Stimulated activated CD8-positive, alpha-beta memory T cell treated with anti-CD3 and anti-CD28 coated beads, Interleukin-7, amount 100 ng/mL, for 48 hours (primary cell): ENCODE data around the gene CRAMP1.
"Not testable (repeated sequence)": the region's sequence is repeated elsewhere in the genome, so short reads cannot be mapped to it uniquely, and the experiment has no call there.

Experiments used
- DNase-seq, 2 donors: peaks; one replicate each; pipeline ENCODE4 v3.0.0-alpha.2; 2020; ENCODE audit warnings: low read depth in 1 of 2; ENCODE audit errors: extremely low read depth in 1 of 2

Gene CRAMP1

GRCh38 chr16:1612320-1613111 is at the start of gene CRAMP1:
Gene CRAMP1, plus strand, starts transcription at chr16:1612360. Its CDS starts 2,280 bp downstream, at chr16:1614640.
- peak in 1 of 2 donors; percentile 6 for DNase-seq

- no peak for DNase-seq
Measured at GRCh38 chr16:1563786-1564185, 48.4 kb upstream of the CRAMP1 start.

- DNase-seq: no peak
Measured at GRCh38 chr16:1564325-1564724, 47.8 kb upstream of the CRAMP1 start.

DNA sequence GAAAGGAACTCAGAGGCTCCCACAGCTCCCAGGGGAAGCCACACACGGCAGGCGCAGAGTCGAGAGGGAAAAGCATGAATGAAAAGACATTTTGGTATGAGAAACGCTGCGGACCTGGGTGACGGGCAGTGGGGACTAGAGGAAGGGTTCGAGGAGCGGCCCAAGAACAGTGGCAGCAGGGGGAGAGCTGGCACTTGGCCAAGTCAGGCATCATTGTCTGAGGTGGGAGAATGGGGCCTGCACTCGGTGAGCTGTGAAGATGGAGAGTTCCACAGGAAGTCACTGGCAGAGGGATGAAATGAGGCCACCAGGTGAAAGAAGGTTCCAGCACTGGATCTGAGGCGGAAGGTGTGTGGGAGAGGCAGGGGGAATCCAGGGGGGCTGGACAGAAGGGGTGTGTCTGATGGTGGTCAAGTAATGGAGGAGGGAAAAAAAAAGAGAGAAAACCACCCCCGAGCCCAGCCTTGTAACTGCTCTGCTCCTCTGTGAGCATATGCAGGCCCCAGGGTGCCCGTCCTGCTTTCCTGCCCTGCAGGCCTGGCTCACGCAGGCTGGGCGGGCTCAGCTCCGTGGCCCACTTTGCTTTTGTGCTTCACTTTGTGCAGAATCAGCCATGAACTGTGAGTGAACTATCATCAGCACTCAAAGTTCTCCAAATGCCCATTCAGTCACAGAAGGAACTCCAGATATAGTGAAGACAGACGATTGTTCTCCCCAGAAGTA is 46.9 kb upstream of the CRAMP1 start:
- DNase-seq: no peak

GRCh38 chr16:1567988-1568387 is 44.2 kb upstream of the CRAMP1 start:
- DNase-seq: no peak

GRCh38 chr16:1571012-1571671 is 41.0 kb upstream of the CRAMP1 start:
- DNase-seq: no peak

- DNase-seq: no peak
Measured at GRCh38 chr16:1572673-1573072, 39.5 kb upstream of the CRAMP1 start.

GRCh38 chr16:1573301-1573700 is 38.9 kb upstream of the CRAMP1 start:
- DNase-seq: no peak

DNA sequence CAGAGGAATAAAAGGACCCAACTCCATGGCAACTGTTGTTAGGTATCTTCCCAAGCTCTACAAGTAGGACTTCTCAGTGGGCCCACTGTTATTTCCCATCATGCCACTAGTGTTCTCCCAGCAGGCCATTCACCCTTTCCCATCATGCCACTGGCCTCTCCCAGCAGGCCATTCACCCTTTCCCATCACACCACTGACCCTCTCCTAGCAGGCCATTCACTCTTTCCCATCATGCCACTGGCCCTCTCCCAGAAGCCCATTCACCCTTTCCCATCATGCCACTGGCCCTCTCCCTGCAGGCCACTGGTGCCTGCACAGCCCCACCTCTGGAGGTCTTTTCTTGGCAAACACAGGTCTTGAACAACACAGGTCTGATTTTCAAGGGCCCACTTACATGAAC is 36.6 kb upstream of the CRAMP1 start:
- DNase-seq: no peak

- no peak for DNase-seq
Measured at GRCh38 chr16:1579214-1579613, 32.9 kb upstream of the CRAMP1 start.

GRCh38 chr16:1580256-1580655 is 31.9 kb upstream of the CRAMP1 start:
- no peak for DNase-seq

DNA sequence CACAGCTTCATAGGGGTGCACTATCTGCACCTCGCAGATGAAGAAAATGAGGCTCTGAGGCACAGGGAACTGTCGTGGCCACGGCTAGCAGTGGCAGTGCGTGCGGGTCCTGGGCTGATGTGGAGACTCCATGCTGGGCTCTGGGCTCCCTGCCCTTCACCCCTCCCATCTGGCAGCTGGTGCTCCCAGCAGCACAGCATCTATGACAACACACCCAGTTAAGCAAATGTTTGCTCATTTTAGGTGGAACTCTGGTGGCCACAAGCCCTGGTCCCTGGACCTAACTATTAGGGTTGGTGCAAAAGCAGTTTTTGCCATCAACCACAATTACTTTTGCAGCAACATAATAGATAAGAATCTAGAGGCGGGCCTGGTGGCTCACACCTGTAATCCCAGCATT is 31.2 kb upstream of the CRAMP1 start:
- DNase-seq: no peak

GRCh38 chr16:1581804-1582203 is 30.4 kb upstream of the CRAMP1 start:
- no peak for DNase-seq

DNA sequence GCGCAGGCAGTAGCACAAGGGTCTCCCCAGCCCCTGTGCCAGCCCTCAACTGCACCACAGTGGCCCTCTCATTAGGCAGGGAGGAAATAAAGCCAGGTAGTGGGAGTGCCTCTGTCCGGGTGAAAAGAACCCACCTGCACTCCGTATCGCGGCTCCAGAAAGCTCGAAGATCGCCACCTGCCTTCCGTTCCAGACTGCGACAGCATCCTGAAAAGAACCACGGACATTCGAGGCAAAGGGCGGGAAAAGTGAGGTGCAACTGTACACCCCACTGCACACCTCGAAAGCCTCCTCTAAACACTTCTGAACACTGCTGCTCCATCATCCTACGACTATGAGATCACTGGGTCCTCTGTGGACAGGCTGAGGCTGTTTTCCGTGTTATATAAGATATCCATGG is 29.0 kb upstream of the CRAMP1 start:
- no peak for DNase-seq

- no peak for DNase-seq
Measured at GRCh38 chr16:1584926-1585484, 27.2 kb upstream of the CRAMP1 start.

DNA sequence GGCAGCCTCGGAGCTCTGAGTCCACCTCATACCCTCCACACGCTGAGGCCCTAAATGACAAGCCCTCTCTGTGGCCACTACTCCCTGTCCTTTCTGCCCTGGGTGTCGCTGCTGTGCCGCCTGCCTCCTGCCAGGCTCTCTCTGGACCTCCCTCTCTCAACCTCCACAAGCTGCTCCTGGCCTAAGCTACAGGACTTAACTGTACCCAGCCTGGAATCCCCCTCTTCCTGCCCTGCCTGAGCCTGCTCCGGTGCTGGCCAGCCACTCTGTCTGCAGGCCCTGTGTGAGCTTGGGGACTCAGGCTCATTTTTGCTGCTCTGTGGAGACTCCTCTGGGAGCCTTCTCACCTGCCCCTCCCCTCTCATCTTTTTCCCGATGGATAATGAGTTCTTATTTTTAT is 21.8 kb upstream of the CRAMP1 start:
- no peak for DNase-seq

DNA sequence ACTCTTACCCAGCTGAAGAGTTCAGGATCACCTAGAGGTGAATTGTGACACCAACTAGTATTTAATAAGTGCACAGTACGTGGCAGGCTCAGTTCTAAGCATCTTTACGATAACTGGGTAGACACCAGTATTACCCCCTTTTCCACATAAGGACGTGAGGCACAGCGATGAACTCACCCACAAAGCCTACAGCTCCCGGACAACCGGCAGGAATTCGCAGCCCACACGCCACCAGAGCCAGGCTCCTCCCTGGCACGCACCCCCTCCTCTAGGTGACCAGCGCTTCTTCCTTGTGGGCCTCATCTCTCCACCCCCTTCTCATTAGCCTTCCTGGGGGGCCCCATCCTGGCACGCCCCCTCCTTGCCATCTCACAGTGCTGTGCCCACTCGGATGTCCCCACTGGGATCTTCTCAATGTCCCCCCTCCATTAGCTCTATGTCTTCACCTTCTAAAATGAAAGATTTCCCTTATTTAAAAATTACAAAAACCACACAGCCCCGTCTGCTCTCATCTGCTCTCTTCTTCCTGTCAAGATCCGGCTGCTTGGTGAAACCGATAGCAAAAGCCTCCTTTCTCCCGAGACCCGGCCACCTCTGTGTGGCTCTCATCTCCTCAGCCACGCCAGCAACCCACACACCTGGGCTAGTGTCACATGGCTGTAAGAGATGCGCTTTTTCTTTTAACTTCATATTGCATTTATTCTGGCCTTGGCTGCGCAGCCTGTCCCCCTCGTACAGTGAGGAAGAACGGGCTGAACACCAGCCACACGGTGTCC is 21.0 kb upstream of the CRAMP1 start:
- no peak for DNase-seq

DNA sequence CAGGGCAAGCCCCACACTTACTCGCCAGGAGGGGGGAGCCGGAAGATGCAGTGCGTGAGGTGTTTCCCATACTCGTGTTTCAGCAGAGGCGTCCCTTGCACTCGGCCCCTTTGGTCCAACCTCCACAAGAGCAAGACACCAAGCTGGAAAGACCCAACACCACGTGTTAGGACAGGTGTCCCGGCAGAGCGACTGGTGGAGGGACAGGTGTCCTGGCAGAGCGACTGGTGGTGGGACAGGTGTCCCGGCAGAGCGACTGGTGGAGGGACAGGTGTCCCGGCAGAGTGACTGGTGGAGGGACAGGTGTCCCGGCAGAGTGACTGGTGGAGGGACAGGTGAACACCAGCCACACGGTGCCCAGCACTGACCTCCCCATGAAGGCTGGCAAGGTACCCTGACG is 19.7 kb upstream of the CRAMP1 start:
- DNase-seq: no peak

GRCh38 chr16:1595511-1595910 is 16.6 kb upstream of the CRAMP1 start:
- not testable (repeated sequence) for DNase-seq

- DNase-seq: no peak
Measured at GRCh38 chr16:1596516-1596915, 15.6 kb upstream of the CRAMP1 start.

DNA sequence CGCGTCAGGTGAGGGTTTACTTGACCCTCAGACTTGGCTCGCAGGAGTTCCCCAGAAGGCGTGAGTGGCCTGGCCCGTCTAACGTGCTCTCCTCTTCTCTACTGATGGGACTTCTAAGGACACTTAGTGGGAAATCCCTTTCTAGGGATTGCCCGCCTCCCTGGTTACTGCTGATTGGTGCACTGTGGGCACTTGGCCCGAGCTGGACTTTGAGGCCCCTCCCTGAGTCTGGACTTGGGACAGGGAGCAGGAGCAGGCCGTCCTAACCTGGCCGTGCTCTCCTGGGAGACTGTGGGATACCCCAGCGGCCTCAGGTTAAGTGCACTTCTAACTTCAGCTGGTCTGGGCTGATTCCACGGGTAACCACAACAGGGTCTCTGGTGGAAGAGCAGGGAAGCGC is 15.0 kb upstream of the CRAMP1 start:
- no peak for DNase-seq
